DOHH2 (cell line): Measurements from ENCODE around the gene FCGR1A.
"Not testable (repeated sequence)": the region's sequence is repeated elsewhere in the genome, so short reads cannot be mapped to it uniquely, and the experiment has no call there.

ENCODE experiments used
- H3F3A ChIP-seq: fragments of 200-600 bp; sonication (generic), shearing (Covaris generic); 2 replicates; pipeline ENCODE4 v1.6.0; 2016; ENCODE audit warnings: antibody characterized with exemption, mild to moderate bottlenecking; ENCODE audit not compliant: control insufficient read depth, insufficient read depth
- H3K27ac ChIP-seq: fragments of 200-600 bp; sonication (generic); 2 replicates; pipeline ENCODE4 v1.5.1; 2014; ENCODE audit warnings: low read depth, mild to moderate bottlenecking, low read length, moderate library complexity
- H3K27me3 ChIP-seq: fragments of 200-600 bp; sonication (generic); 2 replicates; pipeline ENCODE4 v1.6.1; 2014; ENCODE audit warnings: mild to moderate bottlenecking, low read length, mixed read lengths; ENCODE audit not compliant: control insufficient read depth
- H3K36me3 ChIP-seq: fragments of 200-600 bp; sonication (generic); 2 replicates; pipeline ENCODE4 v1.6.1; 2014; ENCODE audit warnings: mild to moderate bottlenecking, low read length, moderate library complexity, mixed read lengths; ENCODE audit not compliant: control insufficient read depth
- H3K4me1 ChIP-seq: fragments of 200-600 bp; sonication (generic); 2 replicates; pipeline ENCODE4 v1.6.1; 2014; ENCODE audit warnings: mild to moderate bottlenecking, low read length, mixed read lengths; ENCODE audit not compliant: control insufficient read depth
- H3K4me2 ChIP-seq: fragments of 200-600 bp; sonication (generic); 2 replicates; pipeline ENCODE4 v1.6.0; 2014; ENCODE audit warnings: mild to moderate bottlenecking, low read length, moderate library complexity
- H3K4me3 ChIP-seq: fragments of 200-600 bp; sonication (generic); 2 replicates; pipeline ENCODE4 v1.5.1; 2014; ENCODE audit warnings: mild to moderate bottlenecking, low read length, mixed read lengths
- H3K79me2 ChIP-seq: fragments of 200-600 bp; sonication (generic); 2 replicates; pipeline ENCODE4 v1.6.1; 2014; ENCODE audit warnings: mild to moderate bottlenecking, low read length, mixed read lengths; ENCODE audit not compliant: control insufficient read depth
- H3K9me2 ChIP-seq: fragments of 200-600 bp; sonication (generic); replicated peaks from 2 replicates; pipeline ENCODE4 v1.6.1; 2014; ENCODE audit warnings: mild to moderate bottlenecking, low read length, mixed read lengths; ENCODE audit not compliant: control insufficient read depth
- H3K9me3 ChIP-seq: fragments of 200-600 bp; sonication (generic); 2 replicates; pipeline ENCODE4 v1.6.1; 2014; ENCODE audit warnings: antibody characterized with exemption, low read length, mixed read lengths; ENCODE audit not compliant: control insufficient read depth, insufficient read depth
- H4K20me1 ChIP-seq: fragments of 200-600 bp; sonication (generic); 2 replicates; pipeline ENCODE4 v1.6.0; 2014; ENCODE audit warnings: low read depth, mild to moderate bottlenecking, antibody characterized with exemption, low read length, moderate library complexity; ENCODE audit not compliant: control insufficient read depth, insufficient read depth

FCGR1A gene

GRCh38 chr1:149769216-149769615 lies 13.3 kb upstream of the FCGR1A start:
- H3K4me2 ChIP-seq, H3K27me3 ChIP-seq, H3K9me2 ChIP-seq, H3K27ac ChIP-seq, H3K36me3 ChIP-seq, H3K79me2 ChIP-seq, H3F3A ChIP-seq, H3K4me3 ChIP-seq, H4K20me1 ChIP-seq, H3K4me1 ChIP-seq, H3K9me3 ChIP-seq: not testable (repeated sequence)

GRCh38 chr1:149770661-149771060 lies 11.8 kb upstream of the FCGR1A start:
- H3K36me3 ChIP-seq, H3K4me3 ChIP-seq, H4K20me1 ChIP-seq, H3K9me3 ChIP-seq, H3F3A ChIP-seq, H3K4me1 ChIP-seq, H3K9me2 ChIP-seq, H3K79me2 ChIP-seq, H3K27ac ChIP-seq, H3K27me3 ChIP-seq, H3K4me2 ChIP-seq: not testable (repeated sequence)

GRCh38 chr1:149771653-149772425 lies 10.7 kb upstream of the FCGR1A start:
- not testable (repeated sequence) for H3K4me1 ChIP-seq, H3K9me2 ChIP-seq, H3K79me2 ChIP-seq, H3K4me3 ChIP-seq, H3K36me3 ChIP-seq, H4K20me1 ChIP-seq, H3K9me3 ChIP-seq, H3K27ac ChIP-seq, H3K27me3 ChIP-seq, H3K4me2 ChIP-seq, H3F3A ChIP-seq

- H3K79me2 ChIP-seq, H3K27ac ChIP-seq, H3K9me2 ChIP-seq, H3K9me3 ChIP-seq, H4K20me1 ChIP-seq, H3K4me1 ChIP-seq, H3K4me3 ChIP-seq, H3K36me3 ChIP-seq, H3K4me2 ChIP-seq, H3F3A ChIP-seq, H3K27me3 ChIP-seq: not testable (repeated sequence)
These were observed 6.9 kb upstream of the FCGR1A start for GRCh38 chr1:149775510-149776147.

- not testable (repeated sequence) for H3K9me3 ChIP-seq, H3K27me3 ChIP-seq, H3K79me2 ChIP-seq, H3K4me3 ChIP-seq, H3K9me2 ChIP-seq, H3K27ac ChIP-seq, H3K4me1 ChIP-seq, H3K4me2 ChIP-seq, H3K36me3 ChIP-seq, H4K20me1 ChIP-seq, H3F3A ChIP-seq
These were observed 5.4 kb upstream of the FCGR1A start for GRCh38 chr1:149777084-149777483.

- H3K27me3 ChIP-seq, H3K36me3 ChIP-seq, H4K20me1 ChIP-seq, H3K27ac ChIP-seq, H3K4me3 ChIP-seq, H3K4me2 ChIP-seq, H3K79me2 ChIP-seq, H3K9me2 ChIP-seq, H3K4me1 ChIP-seq, H3F3A ChIP-seq, H3K9me3 ChIP-seq: not testable (repeated sequence)
These were observed 4.2 kb upstream of the FCGR1A start for GRCh38 chr1:149778313-149778712.

GRCh38 chr1:149781413-149781984 lies 995 bp upstream of the FCGR1A start:
- H3K9me3 ChIP-seq, H4K20me1 ChIP-seq, H3F3A ChIP-seq, H3K27ac ChIP-seq, H3K4me3 ChIP-seq, H3K79me2 ChIP-seq, H3K4me2 ChIP-seq, H3K9me2 ChIP-seq, H3K27me3 ChIP-seq, H3K4me1 ChIP-seq, H3K36me3 ChIP-seq: not testable (repeated sequence)

- not testable (repeated sequence) for H3K9me2 ChIP-seq, H3F3A ChIP-seq, H4K20me1 ChIP-seq, H3K9me3 ChIP-seq, H3K27ac ChIP-seq, H3K79me2 ChIP-seq, H3K4me3 ChIP-seq, H3K4me2 ChIP-seq, H3K27me3 ChIP-seq, H3K36me3 ChIP-seq, H3K4me1 ChIP-seq
These were observed 795 bp downstream of the FCGR1A start for GRCh38 chr1:149783289-149783688.
